GM12892 (cell line): ENCODE data around the gene SCUBE1.

Experiments
- DNase-seq: peaks from one replicate; pipeline ENCODE4 v3.0.0; 2011; ENCODE audit not compliant: insufficient read length
- FAIRE-seq: peaks from 2 replicates; lab custom pipeline; 2011; peaks lifted over from hg19 to GRCh38; lab: Jason Lieb, UNC
- POLR2A ChIP-seq: IDR thresholded peaks from 2 replicates; pipeline ENCODE4 v1.6.1; 2011; ENCODE audit warnings: low read depth, low read length, control low read depth
- POLR2AphosphoS5 ChIP-seq: IDR thresholded peaks from 2 replicates; pipeline ENCODE4 v1.6.1; 2011; ENCODE audit warnings: low read depth, low read length, control low read depth
- TAF1 ChIP-seq: IDR thresholded peaks from 2 replicates; pipeline ENCODE4 v1.6.1; 2011; ENCODE audit warnings: low read depth, mild to moderate bottlenecking, control low read depth, low read length, borderline replicate concordance

Gene SCUBE1

DNA sequence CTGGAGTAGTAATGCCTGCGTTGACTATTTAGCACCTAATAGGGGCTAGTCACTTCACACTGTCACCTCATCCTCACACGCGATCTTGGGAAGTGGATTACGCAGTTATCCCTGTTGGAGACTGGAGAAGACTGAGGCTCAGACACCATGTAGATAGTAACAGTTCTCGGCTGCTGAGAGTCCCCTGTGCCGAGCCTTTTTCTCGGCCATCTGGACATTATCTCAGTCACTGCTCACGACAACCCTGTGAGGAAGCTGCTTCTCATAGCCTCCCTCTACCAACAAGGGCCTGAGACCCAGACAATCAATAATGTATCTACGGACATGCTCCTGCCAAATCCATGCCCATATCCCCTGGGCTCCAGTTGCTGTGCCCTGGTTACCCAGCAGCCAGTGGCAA lies 25.9 kb downstream of the SCUBE1 start:
- FAIRE-seq (no peak), DNase-seq (no peak)
- TF ChIP-seq TAF1 (no peak), POLR2AphosphoS5 (no peak), POLR2A (no peak)

DNA sequence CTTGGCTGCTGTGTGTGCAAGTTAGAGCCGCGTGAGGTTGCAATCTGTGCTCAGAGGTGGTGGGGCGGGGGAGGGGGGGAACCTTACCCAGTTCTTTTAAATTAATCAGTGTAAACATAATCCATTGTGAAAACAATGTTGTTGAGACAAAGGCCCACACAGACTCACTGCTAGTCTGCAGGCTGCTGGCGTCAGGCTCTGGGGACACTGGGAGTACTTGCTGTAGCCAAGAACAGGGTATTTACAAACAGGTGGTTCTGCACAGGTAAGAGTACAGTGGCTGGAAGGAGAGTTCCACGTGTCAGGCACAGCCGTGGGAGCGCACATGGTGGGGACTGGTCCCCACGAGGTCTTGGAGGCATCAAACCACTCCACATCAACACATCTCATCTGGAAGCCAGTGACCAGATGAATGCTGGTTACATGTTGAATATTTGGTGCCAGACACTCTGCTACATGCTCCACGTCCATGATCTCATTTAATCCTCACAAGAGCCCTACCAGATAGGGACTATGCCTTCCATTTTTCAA lies 27.4 kb downstream of the SCUBE1 start:
- no peak for DNase-seq
- FAIRE-seq: no peak

DNA sequence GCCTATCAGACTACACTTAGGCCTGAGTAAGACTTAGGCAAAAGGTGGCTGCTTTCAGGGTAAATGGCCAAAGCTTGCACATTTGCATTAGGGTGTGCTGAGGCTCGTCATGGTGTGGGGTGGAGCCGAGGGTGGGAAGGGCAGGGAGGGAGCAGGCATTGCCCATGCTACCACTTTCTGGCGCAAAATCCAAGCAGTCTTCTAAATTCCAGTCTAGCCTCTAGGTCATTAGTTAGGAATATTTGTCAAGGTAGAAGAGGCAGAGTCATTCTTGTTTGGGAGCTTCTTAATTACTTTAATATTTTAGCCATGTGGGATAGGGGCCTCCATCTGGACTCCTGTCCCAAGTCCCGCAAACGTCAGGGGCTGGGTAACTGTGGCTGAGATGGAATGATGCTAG lies 28.6 kb downstream of the SCUBE1 start:
- DNase-seq (no peak), FAIRE-seq (no peak)

More for the DNA sequence above, 27.4 kb downstream of the SCUBE1 start:
- TF ChIP-seq TAF1 (no peak), POLR2A (no peak), POLR2AphosphoS5 (no peak)

DNA sequence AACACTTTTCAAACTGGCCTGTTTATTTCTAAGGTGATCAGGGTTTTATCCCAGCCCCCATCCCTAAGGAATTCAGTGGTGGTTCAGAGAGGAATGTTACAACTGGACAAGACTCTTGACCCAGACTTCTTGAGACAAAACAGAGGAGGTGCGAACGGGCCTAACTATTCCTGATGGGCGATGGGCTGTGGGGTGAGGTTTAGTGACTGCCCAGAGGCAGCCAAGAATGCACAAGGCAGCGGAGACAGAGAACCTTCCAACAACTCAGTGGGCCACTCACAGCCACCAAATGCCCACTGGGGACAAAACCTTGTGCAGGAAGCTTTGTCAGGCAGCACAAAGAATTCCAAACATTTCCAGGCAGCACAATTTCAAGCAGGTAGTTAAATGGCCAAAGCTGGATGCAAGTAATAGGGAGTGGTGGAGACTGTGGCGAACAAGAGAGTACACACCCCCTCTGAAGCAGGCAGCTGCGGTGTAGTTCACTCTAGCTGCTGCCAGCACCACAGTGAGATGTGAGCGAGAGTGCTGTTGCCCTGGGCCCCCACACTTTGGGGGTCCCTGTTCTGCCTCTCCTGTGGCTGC lies 29.2 kb downstream of the SCUBE1 start:
- FAIRE-seq (no peak), DNase-seq (no peak)
- TF ChIP-seq TAF1 (no peak), POLR2A (no peak), POLR2AphosphoS5 (no peak)

More for the DNA sequence above, 28.6 kb downstream of the SCUBE1 start:
- TF ChIP-seq POLR2A: no peak
- TF ChIP-seq POLR2AphosphoS5: no peak
- no peak for TF ChIP-seq TAF1

DNA sequence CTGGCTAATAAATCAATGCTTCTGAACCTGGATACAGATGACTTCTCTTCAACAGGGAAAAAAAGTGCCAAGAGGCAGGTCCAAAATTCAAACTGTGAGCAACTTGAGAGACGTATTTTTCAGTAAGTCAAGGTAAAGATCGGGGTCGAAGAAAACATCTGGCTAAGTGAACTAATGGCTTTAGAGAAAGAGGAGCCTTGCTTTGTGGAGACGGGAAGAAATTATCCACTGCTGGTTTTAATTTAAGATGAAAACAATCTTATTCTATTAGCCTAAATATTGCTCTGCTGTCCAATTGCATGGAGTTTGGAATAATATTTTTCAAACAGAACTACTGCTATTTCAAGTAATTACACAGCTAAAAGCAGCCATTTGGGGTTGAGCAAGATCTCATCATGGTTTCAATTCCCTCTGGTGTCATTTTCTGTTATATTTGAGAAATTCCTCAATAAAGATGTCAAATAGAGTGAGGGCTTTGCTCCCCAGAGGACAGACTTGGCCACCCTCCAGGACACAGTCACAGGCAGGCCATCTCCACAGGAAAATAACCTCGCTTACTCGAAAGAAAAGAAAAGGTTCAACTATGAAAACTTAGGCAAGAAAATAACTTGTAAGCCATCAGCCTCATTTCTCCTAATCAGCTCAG lies 29.8 kb downstream of the SCUBE1 start:
- no peak for TF ChIP-seq TAF1
- no peak for TF ChIP-seq POLR2AphosphoS5
- TF ChIP-seq POLR2A: no peak
- FAIRE-seq (no peak), DNase-seq (no peak)

DNA sequence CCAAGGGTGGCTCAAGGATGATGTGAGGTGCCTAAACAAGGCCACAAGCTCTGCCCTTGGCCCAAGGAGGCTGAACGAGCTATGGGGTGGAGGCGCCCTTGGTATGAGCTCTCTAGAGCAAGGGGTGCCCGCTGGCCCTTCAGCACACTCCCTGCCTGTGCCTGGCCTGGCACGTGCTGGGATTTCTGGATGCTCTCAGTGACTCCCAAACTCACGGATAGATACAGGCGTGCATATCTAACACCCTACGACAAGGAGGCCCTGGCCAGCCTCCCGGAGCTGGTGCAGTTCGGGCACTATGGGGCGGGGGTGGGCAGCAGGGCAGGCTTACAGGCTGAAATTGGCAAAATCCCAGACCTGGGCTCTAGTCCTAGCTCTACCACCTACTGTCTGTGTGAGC lies 30.6 kb downstream of the SCUBE1 start:
- TF ChIP-seq TAF1: no peak
- TF ChIP-seq POLR2A: no peak
- TF ChIP-seq POLR2AphosphoS5: no peak
- DNase-seq: no peak
- no peak for FAIRE-seq

DNA sequence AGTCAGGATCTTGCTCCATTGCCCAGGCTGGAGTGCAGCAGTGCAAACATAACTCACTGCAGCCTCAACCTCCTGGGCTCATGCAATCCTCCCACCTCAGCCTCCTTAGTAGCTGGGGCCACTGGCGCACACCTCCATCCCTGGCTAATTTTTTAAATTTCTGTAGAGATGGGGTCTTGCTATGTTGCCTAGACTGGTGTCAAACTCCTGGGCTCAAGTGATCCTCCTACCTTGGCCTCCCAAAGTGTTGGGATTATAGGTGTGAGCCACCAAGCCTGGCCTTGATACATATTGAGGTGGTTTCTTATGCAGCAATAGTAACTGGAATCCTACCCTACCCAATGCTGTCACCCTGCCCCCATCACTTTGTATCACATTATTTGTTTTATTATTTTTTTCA lies 32.4 kb downstream of the SCUBE1 start:
- no peak for DNase-seq
- no peak for FAIRE-seq
- TF ChIP-seq POLR2AphosphoS5: no peak
- no peak for TF ChIP-seq TAF1
- no peak for TF ChIP-seq POLR2A

DNA sequence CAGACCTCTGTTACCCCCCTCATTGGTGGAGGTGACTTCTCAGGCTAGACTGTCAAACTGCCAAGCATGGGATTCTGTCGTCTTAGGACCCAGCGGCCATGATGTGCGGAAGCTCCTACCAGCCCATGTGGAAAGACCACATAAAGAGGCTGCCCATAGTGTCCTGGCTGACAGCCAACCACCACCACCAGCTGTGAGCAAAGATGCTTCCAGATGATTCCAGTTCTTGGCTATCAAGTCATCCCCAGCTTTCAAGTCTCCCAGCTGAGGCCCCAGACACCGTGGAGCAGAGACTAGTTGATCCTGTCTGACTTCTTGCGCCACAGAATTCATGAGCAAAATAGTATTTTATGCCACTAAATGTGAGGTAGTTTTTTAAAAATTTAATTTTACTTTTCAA lies 32.9 kb downstream of the SCUBE1 start:
- DNase-seq: no peak
- no peak for FAIRE-seq

DNA sequence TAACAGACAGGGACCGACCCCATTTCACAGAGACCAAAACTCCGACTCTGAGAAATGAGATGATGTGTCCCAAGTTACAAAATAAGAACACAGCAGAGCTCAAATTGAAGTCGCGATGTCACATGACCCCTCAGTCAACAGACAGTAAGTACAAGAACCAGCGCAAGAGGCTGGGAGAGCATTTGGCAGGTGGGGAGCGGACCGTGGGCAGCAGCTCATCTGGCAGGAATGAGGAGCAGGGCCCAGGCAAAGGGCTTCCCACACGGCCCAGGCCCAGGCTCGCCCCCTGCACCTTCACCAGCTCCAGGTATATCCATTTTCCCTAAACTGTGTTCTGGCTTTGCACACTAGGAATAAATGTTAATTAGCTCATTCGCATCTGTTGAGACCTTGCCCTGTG lies 34.3 kb downstream of the SCUBE1 start:
- no peak for FAIRE-seq
- DNase-seq: no peak
- TF ChIP-seq POLR2AphosphoS5 (no peak), TAF1 (no peak), POLR2A (no peak)

More for the DNA sequence above, 32.9 kb downstream of the SCUBE1 start:
- TF ChIP-seq POLR2A: no peak
- no peak for TF ChIP-seq TAF1
- no peak for TF ChIP-seq POLR2AphosphoS5

DNA sequence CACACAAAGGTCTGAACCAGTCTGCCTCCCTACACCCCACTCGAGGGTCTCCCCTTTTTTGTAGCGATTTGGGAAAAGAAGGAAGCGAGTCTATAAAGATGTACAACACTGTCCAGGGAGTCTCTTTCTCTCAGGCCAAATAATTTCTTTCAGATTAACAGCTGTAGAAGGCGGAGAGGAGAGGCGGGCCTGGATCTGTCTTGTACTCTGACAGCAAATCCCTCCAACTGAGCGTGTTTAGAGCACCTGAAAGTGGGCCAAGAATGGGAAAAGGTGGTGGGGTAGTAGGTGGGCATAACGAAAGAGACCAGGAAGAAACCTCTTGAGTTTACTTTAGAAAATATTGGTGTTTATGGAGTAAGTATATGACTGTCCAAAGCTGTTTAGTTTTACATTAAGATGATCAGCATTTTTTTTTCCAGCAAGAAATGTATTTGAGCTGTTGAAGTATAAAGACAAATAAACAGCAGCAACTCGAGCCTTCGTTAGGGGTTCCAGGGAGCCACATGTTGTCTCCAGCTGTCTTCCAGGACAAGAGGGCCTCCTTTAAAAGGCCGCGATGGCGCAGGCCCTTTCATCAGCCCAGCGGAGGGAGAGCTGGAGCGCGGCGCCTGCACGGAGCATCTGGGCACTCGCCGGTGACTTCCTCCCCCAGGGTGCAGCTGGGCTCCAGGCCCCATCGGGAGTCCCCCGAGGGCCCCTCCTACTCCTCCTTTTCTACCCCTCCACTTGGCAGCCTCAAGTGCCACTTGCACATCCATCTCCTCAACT lies 34.9 kb downstream of the SCUBE1 start:
- DNase-seq (no peak), FAIRE-seq (no peak)

DNA sequence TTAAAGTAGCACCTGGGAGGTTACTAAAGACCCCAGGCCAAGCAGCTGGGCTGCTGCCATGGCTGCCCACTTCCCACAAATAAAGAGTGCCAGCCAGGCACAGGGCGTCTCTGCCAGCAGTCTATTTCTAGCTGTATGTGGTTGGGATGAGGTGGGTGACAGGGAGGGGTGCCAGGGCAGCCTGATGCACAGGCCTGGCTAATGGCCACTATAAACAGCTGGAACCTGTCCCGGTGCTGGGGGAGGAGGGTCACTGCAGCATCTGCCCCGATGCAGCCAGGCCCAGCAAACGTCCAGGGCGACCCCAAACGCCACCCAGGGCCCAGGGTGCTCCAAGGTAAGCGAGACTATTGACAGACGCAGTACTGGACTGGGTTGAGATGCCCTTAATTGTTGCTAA lies 37.4 kb downstream of the SCUBE1 start:
- DNase-seq (no peak), FAIRE-seq (no peak)

More for the DNA sequence above, 34.9 kb downstream of the SCUBE1 start:
- TF ChIP-seq TAF1: no peak
- TF ChIP-seq POLR2A: no peak
- TF ChIP-seq POLR2AphosphoS5: no peak

More for the DNA sequence above, 37.4 kb downstream of the SCUBE1 start:
- TF ChIP-seq TAF1 (no peak), POLR2A (no peak), POLR2AphosphoS5 (no peak)
